Left lobe of liver (tissue), 2 donors: ENCODE results near the gene OR2L8. TPM values are rescaled to one million over a fixed set of nuclear protein-coding genes. Genes with fewer than 3 reads are reported as not detected.

ENCODE experiments used
- ATAC-seq: fragments of 200-7000 bp; cut with Tn5 transposase; one replicate; pipeline ENCODE4 v1.9.1; 2020; ENCODE audit warnings: mild to moderate bottlenecking, moderate library complexity
- DNase-seq: peaks from one replicate; pipeline ENCODE4 v3.0.0-alpha.2; 2020; ENCODE audit warnings: low spot score
- total RNA-seq: library from RNA; stranded (reverse); gene quantifications from one replicate; pipeline ENCODE4 v1.2.1, GENCODE V29; 2021
- donor health status: DM: no; HTN: no; CAD: no; lungs with moderate emphysema.
- donor health status: DM: no; HTN: yes; CAD: no.

Gene OR2L8
- total RNA-seq, 1 donor from 2014 or later: not detected

DNA sequence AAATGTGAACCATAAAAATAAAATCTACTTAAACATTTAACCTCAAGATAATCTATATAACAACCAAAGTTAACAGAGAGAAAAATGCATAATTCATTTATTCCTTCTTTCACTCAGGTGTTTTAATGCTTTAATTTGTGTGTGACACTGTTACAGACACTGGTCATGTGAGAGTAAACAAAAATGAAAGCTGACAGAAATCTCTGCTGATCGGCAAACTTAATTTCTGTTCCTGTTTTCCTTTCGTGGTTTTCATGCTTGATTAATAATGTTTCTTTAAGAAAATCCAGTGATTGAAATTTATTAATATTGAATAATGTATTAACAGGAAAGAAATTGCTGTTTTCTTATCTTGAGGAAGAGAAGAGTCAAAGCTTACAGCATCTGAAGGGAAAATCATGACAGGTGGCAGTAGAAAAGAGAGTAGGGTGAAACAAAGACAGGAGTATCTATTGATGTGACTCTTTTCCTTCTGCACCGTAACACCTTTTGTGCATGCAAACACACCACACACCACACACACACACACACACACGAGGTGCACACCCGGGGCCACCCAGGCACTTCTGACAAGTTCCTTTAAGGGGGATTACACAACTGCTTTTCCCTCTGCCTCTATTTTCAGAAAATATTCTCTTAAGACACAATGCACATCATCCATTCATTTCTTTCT is 18.0 kb downstream of the OR2L8 start:
- DNase-seq: no peak
- ATAC-seq: no peak

DNA sequence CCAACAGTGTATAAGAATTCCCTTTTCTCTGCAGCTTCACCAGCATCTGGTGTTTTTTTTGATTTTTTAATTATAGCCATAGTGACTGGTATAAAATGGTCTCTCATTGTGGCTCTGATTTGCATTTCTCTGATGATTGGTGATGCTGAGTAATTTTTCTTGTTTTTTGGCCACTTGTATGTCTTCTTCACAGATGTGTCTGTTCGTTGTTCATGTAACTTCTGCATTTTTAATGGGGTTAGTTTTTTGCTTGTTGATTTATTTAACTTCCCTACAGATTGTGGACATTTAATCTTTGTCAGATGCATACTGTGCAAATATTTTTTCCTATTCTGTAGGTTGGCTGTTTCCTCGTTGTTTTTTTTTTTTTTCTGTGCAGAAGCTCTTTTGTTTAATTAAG is 44.3 kb downstream of the OR2L8 start:
- DNase-seq (no peak), ATAC-seq (no peak)

DNA sequence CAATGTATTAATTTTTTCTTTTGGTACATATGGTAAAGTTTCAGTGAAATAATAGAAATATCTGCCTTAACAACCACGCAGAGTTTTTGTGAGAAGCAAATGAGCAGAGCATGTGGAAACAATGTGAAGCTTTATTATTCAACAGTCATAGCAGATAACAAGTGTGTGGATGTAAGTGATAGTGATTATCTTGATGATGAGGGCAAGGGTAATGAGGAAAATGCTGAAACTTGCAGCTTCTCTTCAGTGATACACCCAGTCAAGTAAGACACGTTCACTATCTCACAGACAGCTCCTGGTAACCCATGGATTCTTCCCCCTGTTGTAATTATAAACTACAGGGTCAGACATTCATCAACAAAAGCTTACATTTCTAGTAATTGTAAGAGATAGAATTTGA is 50.2 kb downstream of the OR2L8 start:
- DNase-seq: no peak
- ATAC-seq: no peak

Other genes starting within 250 kb of the OR2L8 start
- gene OR6F1, start 232.2 kb upstream of the OR2L8 start, total RNA-seq: not detected
- gene OR14K1, start 210.2 kb upstream of the OR2L8 start, total RNA-seq: not detected
- gene OR14A2, start 200.7 kb upstream of the OR2L8 start, total RNA-seq: not detected
- not detected for gene OR1C1, start 188.3 kb upstream of the OR2L8 start, total RNA-seq
- gene OR14A16, start 124.7 kb upstream of the OR2L8 start, total RNA-seq: not detected
- gene OR11L1, start 107.0 kb upstream of the OR2L8 start, total RNA-seq: not detected
- 0.18 TPM for gene TRIM58, start 91.7 kb upstream of the OR2L8 start, total RNA-seq
- not detected for gene OR2W3, start 53.3 kb upstream of the OR2L8 start, total RNA-seq
- gene OR2T8, start 28.6 kb upstream of the OR2L8 start, total RNA-seq: not detected
- gene OR2AJ1, start 24.0 kb upstream of the OR2L8 start, total RNA-seq: not detected
- gene OR2AK2, start 16.4 kb downstream of the OR2L8 start, total RNA-seq: not detected
- gene OR2L5, start 64.8 kb downstream of the OR2L8 start, total RNA-seq: not detected
- gene OR2L2, start 81.2 kb downstream of the OR2L8 start, total RNA-seq: 0.05 TPM
- gene OR2L3, start 98.0 kb downstream of the OR2L8 start, total RNA-seq: not detected
- gene OR2L13, start 146.3 kb downstream of the OR2L8 start, total RNA-seq: not detected
- gene OR2M5, start 196.3 kb downstream of the OR2L8 start, total RNA-seq: not detected
- not detected for gene OR2M2, start 226.0 kb downstream of the OR2L8 start, total RNA-seq
- not detected for gene OR2M3, start 248.4 kb downstream of the OR2L8 start, total RNA-seq